ENCODE measurements around the gene NAA60.

The NAA60 gene

GRCh38 chr16:3530371-3530914, 87.0 kb downstream of the NAA60 start:
- Histone ChIP-seq H4K20me1 (ENCODE audit: insufficient read depth, low read length, poor library complexity, severe bottlenecking) (no peaks in the 10 kb centered on the region), H3K79me2 (ENCODE audit: insufficient read depth, low read length) (no peaks in the 10 kb centered on the region), H3K9me2 (replicated peaks; ENCODE audit: low read depth, low read length) (no peaks in the 10 kb centered on the region), H3K4me1 (ENCODE audit: insufficient read depth, low read length, poor library complexity, severe bottlenecking) (no peaks in the 10 kb centered on the region), H3K9ac (ENCODE audit: low read depth, low read length, poor library complexity, severe bottlenecking) (no peak overlapping the region), H3K9me3 (ENCODE audit: insufficient read depth, low read depth, low read length) (no peaks in the 10 kb centered on the region), H3K36me3 (ENCODE audit: insufficient read depth, low read length) (no peaks in the 10 kb centered on the region), H3K4me2 (ENCODE audit: low read depth, low read length, poor library complexity, severe bottlenecking) (no peak overlapping the region), H3F3A (ENCODE audit: low read depth) (no peaks in the 10 kb centered on the region), H3K27me3 (ENCODE audit: insufficient read depth, low read length, poor library complexity, severe bottlenecking) (no peaks in the 10 kb centered on the region), H2AFZ (ENCODE audit: low read length) (no peak overlapping the region), H3K4me3 (ENCODE audit: low read length, poor library complexity, severe bottlenecking) (no peak overlapping the region)
- TF ChIP-seq CTCF (conservative IDR thresholded peaks at IDR 0.05; ENCODE audit: low read length) (no peak), EZH2phosphoT487 (IDR thresholded peaks at IDR 0.05; ENCODE audit: borderline replicate concordance) (no peak)

DNA sequence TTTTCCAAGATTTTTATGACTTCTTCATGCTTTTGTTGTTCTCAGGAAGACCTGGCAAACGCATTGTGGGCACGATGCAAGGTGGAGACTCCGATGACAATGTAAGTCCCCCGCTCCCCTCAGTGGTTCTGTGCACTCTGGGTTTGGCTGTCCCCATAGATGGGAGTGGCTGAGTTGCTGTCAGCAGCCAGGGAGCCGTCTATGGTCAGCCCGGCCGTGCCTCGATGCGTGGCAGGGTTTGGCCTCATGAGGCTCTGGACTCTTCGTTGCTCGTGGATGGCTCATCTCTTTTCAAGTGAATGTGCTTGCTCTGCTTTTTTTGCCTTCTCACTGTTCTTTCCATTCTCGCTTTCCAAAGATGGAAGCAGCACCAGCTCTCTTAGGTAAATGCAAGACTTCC, 89.3 kb downstream of the NAA60 start:
- Histone ChIP-seq H2AFZ (ENCODE audit: low read length) (no peak overlapping the region), H3K4me2 (ENCODE audit: low read depth, low read length, poor library complexity, severe bottlenecking) (no peak overlapping the region), H3K4me1 (ENCODE audit: insufficient read depth, low read length, poor library complexity, severe bottlenecking) (no peaks in the 10 kb centered on the region), H3F3A (ENCODE audit: low read depth) (no peaks in the 10 kb centered on the region), H3K9ac (ENCODE audit: low read depth, low read length, poor library complexity, severe bottlenecking) (no peak overlapping the region), H3K9me2 (replicated peaks; ENCODE audit: low read depth, low read length) (no peaks in the 10 kb centered on the region), H4K20me1 (ENCODE audit: insufficient read depth, low read length, poor library complexity, severe bottlenecking) (no peaks in the 10 kb centered on the region), H3K36me3 (ENCODE audit: insufficient read depth, low read length) (no peaks in the 10 kb centered on the region), H3K4me3 (ENCODE audit: low read length, poor library complexity, severe bottlenecking) (no peak overlapping the region), H3K79me2 (ENCODE audit: insufficient read depth, low read length) (no peaks in the 10 kb centered on the region), H3K9me3 (ENCODE audit: insufficient read depth, low read depth, low read length) (no peaks in the 10 kb centered on the region), H3K27me3 (ENCODE audit: insufficient read depth, low read length, poor library complexity, severe bottlenecking) (no peaks in the 10 kb centered on the region)
- TF ChIP-seq EZH2phosphoT487 (IDR thresholded peaks at IDR 0.05; ENCODE audit: borderline replicate concordance) = no peak
- no peak for TF ChIP-seq CTCF (conservative IDR thresholded peaks at IDR 0.05; ENCODE audit: low read length)

DNA sequence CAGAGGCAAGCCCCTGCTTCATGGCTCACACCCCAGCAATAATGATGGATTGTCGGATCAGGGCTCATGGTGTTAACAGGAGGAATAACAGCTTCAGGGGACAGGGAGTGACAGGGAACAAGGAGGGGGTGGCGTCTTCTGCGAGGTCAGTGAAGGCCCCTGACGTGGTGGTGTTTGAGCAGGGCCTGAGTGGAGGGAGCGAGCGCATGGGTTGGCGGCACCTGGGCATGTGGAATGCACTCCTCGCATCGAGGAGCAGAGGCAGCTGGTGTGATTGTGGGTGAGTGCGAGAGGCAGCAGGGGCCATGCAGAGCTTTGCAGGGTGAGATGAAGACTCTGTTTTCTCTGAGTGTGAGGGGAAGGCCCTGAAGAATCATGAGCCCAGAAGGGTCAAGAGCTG, 90.6 kb downstream of the NAA60 start:
- H3K79me2 ChIP-seq (ENCODE audit: insufficient read depth, low read length) = no peaks in the 10 kb centered on the region
- H3K9ac ChIP-seq (ENCODE audit: low read depth, low read length, poor library complexity, severe bottlenecking) = no peak overlapping the region
- no peak for TF ChIP-seq CTCF (conservative IDR thresholded peaks at IDR 0.05; ENCODE audit: low read length)
- TF ChIP-seq EZH2phosphoT487 (IDR thresholded peaks at IDR 0.05; ENCODE audit: borderline replicate concordance) = no peak
- no peaks in the 10 kb centered on the region for H3K9me3 ChIP-seq (ENCODE audit: insufficient read depth, low read depth, low read length)
- H2AFZ ChIP-seq (ENCODE audit: low read length) = no peak overlapping the region
- H3K4me3 ChIP-seq (ENCODE audit: low read length, poor library complexity, severe bottlenecking) = no peak overlapping the region
- H3F3A ChIP-seq (ENCODE audit: low read depth) = no peaks in the 10 kb centered on the region
- no peak overlapping the region for H3K4me2 ChIP-seq (ENCODE audit: low read depth, low read length, poor library complexity, severe bottlenecking)
- H4K20me1 ChIP-seq (ENCODE audit: insufficient read depth, low read length, poor library complexity, severe bottlenecking) = no peaks in the 10 kb centered on the region
- H3K9me2 ChIP-seq (replicated peaks; ENCODE audit: low read depth, low read length) = no peaks in the 10 kb centered on the region
- no peaks in the 10 kb centered on the region for H3K36me3 ChIP-seq (ENCODE audit: insufficient read depth, low read length)
- H3K4me1 ChIP-seq (ENCODE audit: insufficient read depth, low read length, poor library complexity, severe bottlenecking) = no peaks in the 10 kb centered on the region
- no peaks in the 10 kb centered on the region for H3K27me3 ChIP-seq (ENCODE audit: insufficient read depth, low read length, poor library complexity, severe bottlenecking)

Measured in Loucy (cell line).